ENCODE measurements around the gene S1PR3.

S1PR3 gene

GRCh38 chr9:88979021-88979420, 12.2 kb upstream of the S1PR3 start:
- Histone ChIP-seq H2AFZ (ENCODE audit: low read length) (no peak overlapping the region), H3K27ac (ENCODE audit: low read length) (no peak overlapping the region), H3K9me3 (replicated peaks; ENCODE audit: insufficient read depth, low read length) (no peaks in the 10 kb centered on the region), H3K9me2 (replicated peaks; ENCODE audit: insufficient read depth, low read length) (no peaks in the 10 kb centered on the region), H4K20me1 (ENCODE audit: insufficient read depth, low read length) (no peaks in the 10 kb centered on the region), H3K79me2 (ENCODE audit: low read length) (no peaks in the 10 kb centered on the region), H3K4me1 (ENCODE audit: low read length) (no peaks in the 10 kb centered on the region), H3K36me3 (replicated peaks; ENCODE audit: insufficient read depth, low read length) (no peaks in the 10 kb centered on the region), H3K27me3 (replicated peaks; ENCODE audit: insufficient read depth, low read length) (no peaks in the 10 kb centered on the region), H3K9ac (ENCODE audit: low read length) (no peak overlapping the region), H3K4me2 (ENCODE audit: low read depth, low read length) (no peak overlapping the region), H3F3A (ENCODE audit: insufficient read depth, low read length) (no peaks in the 10 kb centered on the region), H3K4me3 (ENCODE audit: low read length) (no peak overlapping the region)
- DNase-seq, result no peak
- no peak for TF ChIP-seq EZH2 (optimal IDR thresholded peaks at IDR 0.05; ENCODE audit: low read depth, low read length)
- no peak for TF ChIP-seq EZH2phosphoT487 (IDR thresholded peaks at IDR 0.05; ENCODE audit: low read length)
- TF ChIP-seq, protein P1, sequence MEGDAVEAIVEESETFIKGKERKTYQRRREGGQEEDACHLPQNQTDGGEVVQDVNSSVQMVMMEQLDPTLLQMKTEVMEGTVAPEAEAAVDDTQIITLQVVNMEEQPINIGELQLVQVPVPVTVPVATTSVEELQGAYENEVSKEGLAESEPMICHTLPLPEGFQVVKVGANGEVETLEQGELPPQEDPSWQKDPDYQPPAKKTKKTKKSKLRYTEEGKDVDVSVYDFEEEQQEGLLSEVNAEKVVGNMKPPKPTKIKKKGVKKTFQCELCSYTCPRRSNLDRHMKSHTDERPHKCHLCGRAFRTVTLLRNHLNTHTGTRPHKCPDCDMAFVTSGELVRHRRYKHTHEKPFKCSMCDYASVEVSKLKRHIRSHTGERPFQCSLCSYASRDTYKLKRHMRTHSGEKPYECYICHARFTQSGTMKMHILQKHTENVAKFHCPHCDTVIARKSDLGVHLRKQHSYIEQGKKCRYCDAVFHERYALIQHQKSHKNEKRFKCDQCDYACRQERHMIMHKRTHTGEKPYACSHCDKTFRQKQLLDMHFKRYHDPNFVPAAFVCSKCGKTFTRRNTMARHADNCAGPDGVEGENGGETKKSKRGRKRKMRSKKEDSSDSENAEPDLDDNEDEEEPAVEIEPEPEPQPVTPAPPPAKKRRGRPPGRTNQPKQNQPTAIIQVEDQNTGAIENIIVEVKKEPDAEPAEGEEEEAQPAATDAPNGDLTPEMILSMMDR (IDR thresholded peaks at IDR 0.05; ENCODE audit: low read length), result no peak

DNA sequence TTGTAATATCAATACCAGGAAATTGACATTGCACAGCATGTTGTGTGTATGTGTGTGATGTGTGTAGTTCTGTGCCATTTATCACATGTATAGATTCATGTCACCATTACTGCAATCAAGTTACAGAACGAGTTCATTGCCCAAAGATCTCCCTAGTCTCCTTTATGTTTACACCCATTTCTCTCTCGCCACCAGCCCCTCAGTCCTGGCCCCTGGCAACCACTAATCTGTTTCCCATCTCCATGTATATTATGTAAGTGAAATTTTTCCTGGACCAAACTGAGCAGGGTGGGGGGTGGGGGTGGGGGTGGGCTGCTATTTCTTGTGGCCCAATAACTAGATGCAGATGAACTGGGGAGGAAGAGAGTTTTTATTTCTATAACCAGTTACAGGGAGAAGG, 11.5 kb upstream of the S1PR3 start:
- no peaks in the 10 kb centered on the region for H3K9me3 ChIP-seq (replicated peaks; ENCODE audit: insufficient read depth, low read length)
- no peaks in the 10 kb centered on the region for H3K9me2 ChIP-seq (replicated peaks; ENCODE audit: insufficient read depth, low read length)
- no peak overlapping the region for H2AFZ ChIP-seq (ENCODE audit: low read length)
- TF ChIP-seq, protein P1 (IDR thresholded peaks at IDR 0.05; ENCODE audit: low read length), result no peak
- no peak for TF ChIP-seq EZH2phosphoT487 (IDR thresholded peaks at IDR 0.05; ENCODE audit: low read length)
- no peak for TF ChIP-seq EZH2 (optimal IDR thresholded peaks at IDR 0.05; ENCODE audit: low read depth, low read length)
- no peaks in the 10 kb centered on the region for H3K36me3 ChIP-seq (replicated peaks; ENCODE audit: insufficient read depth, low read length)
- H3K4me2 ChIP-seq (ENCODE audit: low read depth, low read length), result no peak overlapping the region
- no peak overlapping the region for H3K4me3 ChIP-seq (ENCODE audit: low read length)
- no peaks in the 10 kb centered on the region for H3K79me2 ChIP-seq (ENCODE audit: low read length)
- H3K27ac ChIP-seq (ENCODE audit: low read length), result no peak overlapping the region
- H3K27me3 ChIP-seq (replicated peaks; ENCODE audit: insufficient read depth, low read length), result no peaks in the 10 kb centered on the region
- DNase-seq, result no peak
- H3K4me1 ChIP-seq (ENCODE audit: low read length), result no peaks in the 10 kb centered on the region
- H3F3A ChIP-seq (ENCODE audit: insufficient read depth, low read length), result no peaks in the 10 kb centered on the region
- no peak overlapping the region for H3K9ac ChIP-seq (ENCODE audit: low read length)
- no peaks in the 10 kb centered on the region for H4K20me1 ChIP-seq (ENCODE audit: insufficient read depth, low read length)

DNA sequence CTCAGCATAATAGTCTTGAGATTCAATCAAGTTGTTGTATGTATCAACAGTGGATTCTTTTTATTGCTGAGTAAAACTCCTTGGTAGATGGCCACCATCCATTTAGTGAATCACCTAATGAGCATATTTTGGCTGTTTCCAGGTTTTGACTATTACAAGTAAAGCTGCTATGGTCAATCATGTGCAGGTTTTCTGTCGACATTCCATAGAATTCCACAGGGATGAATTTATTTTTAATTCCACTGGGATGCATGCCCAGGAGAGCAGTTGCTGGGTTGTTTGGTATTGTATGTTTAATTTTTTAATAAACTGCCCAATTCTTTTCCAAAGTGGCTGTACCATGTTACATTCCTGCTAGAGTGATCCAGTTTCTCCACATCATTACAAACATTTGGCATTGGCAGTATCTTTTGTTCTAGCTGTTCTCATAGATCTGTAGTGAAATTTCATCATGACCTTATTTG, 10.5 kb upstream of the S1PR3 start:
- no peaks in the 10 kb centered on the region for H4K20me1 ChIP-seq (ENCODE audit: insufficient read depth, low read length)

More for the DNA sequence above, 10.5 kb upstream of the S1PR3 start:
- no peak for DNase-seq
- Histone ChIP-seq H3K27me3 (replicated peaks; ENCODE audit: insufficient read depth, low read length) (no peaks in the 10 kb centered on the region), H3F3A (ENCODE audit: insufficient read depth, low read length) (no peaks in the 10 kb centered on the region), H3K4me1 (ENCODE audit: low read length) (no peaks in the 10 kb centered on the region), H3K9me3 (replicated peaks; ENCODE audit: insufficient read depth, low read length) (no peaks in the 10 kb centered on the region), H2AFZ (ENCODE audit: low read length) (no peak overlapping the region), H3K79me2 (ENCODE audit: low read length) (no peaks in the 10 kb centered on the region), H3K4me2 (ENCODE audit: low read depth, low read length) (no peak overlapping the region), H3K36me3 (replicated peaks; ENCODE audit: insufficient read depth, low read length) (no peaks in the 10 kb centered on the region), H3K9ac (ENCODE audit: low read length) (no peak overlapping the region), H3K9me2 (replicated peaks; ENCODE audit: insufficient read depth, low read length) (no peaks in the 10 kb centered on the region), H3K4me3 (ENCODE audit: low read length) (no peak overlapping the region), H3K27ac (ENCODE audit: low read length) (no peak overlapping the region)
- TF ChIP-seq EZH2phosphoT487 (IDR thresholded peaks at IDR 0.05; ENCODE audit: low read length) (no peak), EZH2 (optimal IDR thresholded peaks at IDR 0.05; ENCODE audit: low read depth, low read length) (no peak)
- TF ChIP-seq, protein P1 (IDR thresholded peaks at IDR 0.05; ENCODE audit: low read length), result no peak
